Prostate gland (tissue), 2 donors: Measurements from ENCODE around the gene POLDIP2. TPM values are rescaled to one million over a fixed set of nuclear protein-coding genes. Genes with fewer than 3 reads are reported as not detected.

Experiments used
- DNase-seq: peaks from one replicate; pipeline ENCODE4 v3.0.0-alpha.2; 2019; ENCODE audit warnings: low spot score
- H3K27ac ChIP-seq, 2 donors: fragments of 200-600 bp; sonication (generic); 2 replicates each; pipeline ENCODE4 v1.5.1; 2017 to 2019
- H3K27me3 ChIP-seq: fragments of 200-600 bp; sonication (generic); replicated peaks from 2 replicates; pipeline ENCODE4 v1.5.1; 2019; ENCODE audit not compliant: insufficient read depth
- H3K36me3 ChIP-seq, 2 donors: fragments of 200-600 bp; sonication (generic); 1 replicate in 1 of 2; 2 replicates in 1 of 2; pipeline versions ENCODE4 v1.5.1 to v1.8.1; 2017 to 2019
- H3K4me1 ChIP-seq: fragments of 200-600 bp; sonication (generic); replicated peaks from 2 replicates; pipeline ENCODE4 v1.5.1; 2019
- H3K4me3 ChIP-seq, 2 donors: fragments of 200-600 bp; sonication (generic); 2 replicates each; pipeline ENCODE4 v1.5.1; 2017 to 2019
- H3K9me3 ChIP-seq: fragments of 200-600 bp; sonication (generic); 2 replicates; pipeline ENCODE4 v1.5.1; 2017
- CTCF ChIP-seq, 4 experiments: fragments of 200-600 bp in 2 of 4; fragments of 450-650 bp in 2 of 4; sonication (generic) in 2 of 4; IDR thresholded peaks; 1 replicate in 3 of 4; 2 replicates in 1 of 4; pipeline ENCODE4 v1.5.1; 2016 to 2019; ENCODE audit warnings: antibody characterized with exemption in 4 of 4, mild to moderate bottlenecking in 2 of 4, moderate library complexity in 2 of 4
- POLR2A ChIP-seq: fragments of 450-650 bp; IDR thresholded peaks from one replicate; pipeline ENCODE4 v1.6.1; 2016; ENCODE audit warnings: antibody characterized with exemption, mild to moderate bottlenecking
- POLR2AphosphoS5 ChIP-seq: sonication (generic); formaldehyde crosslinking; IDR thresholded peaks from one replicate; pipeline ENCODE4 v1.6.1; 2017; ENCODE audit warnings: antibody characterized with exemption
- WGBS: methylation state at CpG from one replicate; pipeline ENCODE4 v1.1.5; 2018; 5-methylcytosine and 5-hydroxymethylcytosine counted together
- intact Hi-C: fragments of 100-400 bp; cut with DNase I; formaldehyde crosslinking; loops from one replicate; pipeline ENCODE4 v1.14.2; 2022
- total RNA-seq, 2 donors: library from RNA; depleted of rRNA; stranded (reverse); fragments of >200 nt; gene quantifications; one replicate each; pipeline ENCODE4 v1.1.0, GENCODE V29; 2016

The POLDIP2 gene
- total RNA-seq, 2 donors from 2014 or later, result 94.4 to 140 TPM

DNA sequence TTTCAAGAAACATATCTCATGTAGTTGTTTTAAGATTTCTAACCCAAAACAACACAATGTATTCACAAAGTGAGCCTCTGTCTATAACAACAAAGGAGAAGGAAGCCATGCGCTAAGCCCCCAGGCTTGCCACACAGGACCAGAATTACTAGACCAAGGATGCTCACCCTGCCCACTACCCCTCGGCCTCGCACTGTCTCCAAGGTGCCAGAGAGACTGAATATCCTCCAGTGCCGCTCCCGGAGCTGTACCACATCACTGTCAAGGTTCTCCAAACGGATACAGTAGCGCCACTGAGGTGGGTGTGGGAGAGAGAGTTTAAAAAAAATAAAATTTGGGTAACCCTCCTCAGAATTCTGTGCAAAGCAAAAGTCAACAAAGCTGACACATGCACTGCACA, 7.1 kb downstream of the POLDIP2 start:
- 92% methylated on average over 7 of the region's 7 CpGs for WGBS
- Histone ChIP-seq H3K27ac (no peak overlapping the region), H3K4me1 (no peaks in the 10 kb centered on the region), H3K4me3 (no peak overlapping the region), H3K36me3 (peaks cover 6 to 26% of the 10 kb centered on the region in 2 donors), H3K9me3 (no peaks in the 10 kb centered on the region), H3K27me3 (no peaks in the 10 kb centered on the region)
- DNase-seq, result no peak
- intact Hi-C loops, result loop anchor here (10.0 kb wide), 1 partner anchor 455 kb away; the partner anchor contains the start of gene LYRM9
- TF ChIP-seq POLR2AphosphoS5, result no peak
- no peak for TF ChIP-seq POLR2A
- no peak for TF ChIP-seq CTCF (IDR thresholded peaks at IDR 0.05)

- no peaks in the 10 kb centered on the region for H3K27me3 ChIP-seq
- no peaks in the 10 kb centered on the region for H3K4me1 ChIP-seq
- peaks cover 6 to 22% of the 10 kb centered on the region in 2 donors for H3K36me3 ChIP-seq
- H3K4me3 ChIP-seq, result no peak overlapping the region
- WGBS, result 61% methylated on average over 3 of the region's 3 CpGs
- TF ChIP-seq POLR2A, result no peak
- H3K9me3 ChIP-seq, result no peaks in the 10 kb centered on the region
- intact Hi-C loops, result no loop called here
- no peak overlapping the region for H3K27ac ChIP-seq
- no peak for DNase-seq
These were observed 8.3 kb downstream of the POLDIP2 start for GRCh38 chr17:28348979-28349378.

GRCh38 chr17:28347261-28347891, 10.0 kb downstream of the POLDIP2 start:
- H3K9me3 ChIP-seq, result no peaks in the 10 kb centered on the region
- H3K4me3 ChIP-seq, result no peak overlapping the region
- TF ChIP-seq POLR2A, result no peak
- no peak for TF ChIP-seq CTCF (IDR thresholded peaks at IDR 0.05)
- no peak for TF ChIP-seq POLR2AphosphoS5
- peak overlapping the region in 1 of 2 donors; percentile 18 for H3K27ac ChIP-seq
- H3K36me3 ChIP-seq, result peaks cover 6 to 11% of the 10 kb centered on the region in 2 donors
- no peaks in the 10 kb centered on the region for H3K27me3 ChIP-seq
- WGBS, result 81% methylated on average over 8 of the region's 8 CpGs
- H3K4me1 ChIP-seq, result no peaks in the 10 kb centered on the region
- no peak for DNase-seq
- intact Hi-C loops, result no loop called here

DNA sequence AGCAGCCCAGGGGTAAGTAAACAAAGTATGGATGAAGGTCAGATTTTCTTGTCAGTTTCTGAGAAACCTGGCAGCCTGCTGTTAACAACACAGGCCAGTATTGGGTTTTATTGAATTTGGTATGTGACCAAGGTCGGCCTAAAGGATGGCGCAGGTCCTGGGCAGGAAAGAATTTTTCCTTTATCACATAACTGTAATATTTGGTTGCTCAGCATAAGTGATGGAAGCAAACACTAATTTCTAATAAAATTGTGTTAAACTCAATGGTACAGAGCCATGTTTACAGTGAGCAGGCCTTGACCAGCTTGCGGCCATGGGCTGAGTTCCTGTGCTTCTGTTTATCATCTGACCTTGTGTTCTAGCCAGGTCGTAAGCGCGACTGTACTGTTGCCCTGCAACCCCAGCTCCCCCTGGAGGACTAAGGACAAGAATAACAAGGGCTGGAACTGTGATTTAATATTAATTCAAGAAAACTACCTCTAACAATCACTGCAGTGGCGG, 10.5 kb downstream of the POLDIP2 start:
- 54% methylated on average over 7 of the region's 7 CpGs for WGBS
- TF ChIP-seq POLR2A (no peak), CTCF (IDR thresholded peaks at IDR 0.05) (peak in 1 of 4 experiments; percentile 9), POLR2AphosphoS5 (peak; percentile 4)
- H3K36me3 ChIP-seq, result peaks cover 6 to 11% of the 10 kb centered on the region in 2 donors
- no peak overlapping the region for H3K27ac ChIP-seq
- no peaks in the 10 kb centered on the region for H3K9me3 ChIP-seq
- no peaks in the 10 kb centered on the region for H3K27me3 ChIP-seq
- no peak overlapping the region for H3K4me3 ChIP-seq
- H3K4me1 ChIP-seq, result no peaks in the 10 kb centered on the region
- intact Hi-C loops, result no loop called here
- DNase-seq, result no peak

GRCh38 chr17:28346199-28346580, 11.1 kb downstream of the POLDIP2 start:
- intact Hi-C loops, result no loop called here
- no peak for TF ChIP-seq POLR2A
- TF ChIP-seq POLR2AphosphoS5, result no peak
- TF ChIP-seq CTCF (IDR thresholded peaks at IDR 0.05), result no peak
- H3K27ac ChIP-seq, result no peak overlapping the region
- DNase-seq, result no peak
- 75% methylated on average over 2 of the region's 2 CpGs for WGBS
- H3K36me3 ChIP-seq, result peaks cover 8 to 17% of the 10 kb centered on the region in 2 donors
- H3K4me3 ChIP-seq, result no peak overlapping the region
- no peaks in the 10 kb centered on the region for H3K4me1 ChIP-seq
- no peaks in the 10 kb centered on the region for H3K27me3 ChIP-seq
- no peaks in the 10 kb centered on the region for H3K9me3 ChIP-seq
